Superior temporal gyrus (tissue), 1 donor: Measurements from ENCODE around the gene SLC47A2.
"Not testable (repeated sequence)": the region's sequence is repeated elsewhere in the genome, so short reads cannot be mapped to it uniquely, and the experiment has no call there.

Experiments used
- DNase-seq: peaks from one replicate; pipeline ENCODE4 v3.0.0-alpha.2; 2016; ENCODE audit errors: extremely low spot score

Gene SLC47A2

GRCh38 chr17:19706791-19707727, 9.3 kb downstream of the SLC47A2 start:
- DNase-seq: no peak

GRCh38 chr17:19705771-19706770, 10.3 kb downstream of the SLC47A2 start:
- DNase-seq: no peak

GRCh38 chr17:19705201-19705600, 11.2 kb downstream of the SLC47A2 start:
- DNase-seq: no peak

GRCh38 chr17:19703828-19704613, 12.4 kb downstream of the SLC47A2 start:
- no peak for DNase-seq

GRCh38 chr17:19703106-19703827, 13.1 kb downstream of the SLC47A2 start:
- DNase-seq: no peak

- DNase-seq: no peak
Measured at GRCh38 chr17:19702217-19702641, 14.2 kb downstream of the SLC47A2 start.

GRCh38 chr17:19686400-19687090, 29.8 kb downstream of the SLC47A2 start:
- no peak for DNase-seq

- not testable (repeated sequence) for DNase-seq
Measured at GRCh38 chr17:19684909-19685580, 31.3 kb downstream of the SLC47A2 start.

- DNase-seq: no peak
Measured at GRCh38 chr17:19683117-19683516, 33.3 kb downstream of the SLC47A2 start.

- DNase-seq: no peak
Measured at GRCh38 chr17:19678581-19679453, 37.6 kb downstream of the SLC47A2 start.

GRCh38 chr17:19677736-19678379, 38.5 kb downstream of the SLC47A2 start:
- no peak for DNase-seq

GRCh38 chr17:19676896-19677295, 39.5 kb downstream of the SLC47A2 start:
- no peak for DNase-seq

GRCh38 chr17:19673623-19674022, 42.8 kb downstream of the SLC47A2 start:
- DNase-seq: no peak

GRCh38 chr17:19672009-19672750, 44.2 kb downstream of the SLC47A2 start:
- peak; percentile 67 for DNase-seq

- DNase-seq: no peak
Measured at GRCh38 chr17:19671433-19671832, 45.0 kb downstream of the SLC47A2 start.

- no peak for DNase-seq
Measured at GRCh38 chr17:19670908-19671307, 45.5 kb downstream of the SLC47A2 start.

GRCh38 chr17:19669680-19670079, 46.7 kb downstream of the SLC47A2 start:
- not testable (repeated sequence) for DNase-seq
